Measurements from ENCODE around the gene EPYC. TPM values are rescaled to one million over a fixed set of nuclear protein-coding genes. Genes with fewer than 3 reads are reported as not detected.

Gene EPYC
- polyA plus RNA-seq, 4 donors, result 0.08 TPM; not detected in 3

DNA sequence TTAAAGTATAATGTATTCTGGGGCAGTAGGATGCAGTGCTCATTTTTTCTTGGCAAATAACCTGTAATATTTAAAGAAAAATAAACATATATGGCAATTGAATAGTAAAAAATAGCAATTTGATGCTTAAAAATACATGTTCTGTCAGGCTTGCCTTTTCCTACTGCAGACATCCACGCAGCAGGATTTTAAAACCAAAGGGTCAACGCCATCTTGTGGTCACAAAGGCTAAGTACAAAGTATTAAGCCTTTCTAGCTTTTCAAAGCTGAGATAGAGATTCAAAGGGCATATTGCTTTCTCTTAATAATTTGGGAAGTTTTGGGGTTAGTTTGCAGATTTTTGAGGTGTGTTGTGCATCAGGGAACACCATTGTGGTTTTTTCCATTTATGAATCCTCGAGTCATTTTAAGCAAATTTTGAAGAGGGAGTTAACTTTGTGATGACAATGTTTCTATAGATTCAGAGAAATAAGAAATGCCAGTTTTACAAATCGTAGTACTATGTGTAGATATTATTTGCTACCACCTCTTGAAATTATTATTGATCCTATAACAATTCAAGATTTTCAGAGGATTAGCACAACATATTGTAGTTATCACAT lies 45.1 kb downstream of the EPYC start:
- DNase-seq (ENCODE audit: low read depth in 4 of 4, low spot score in 2 of 4), result peak in 1 of 4 donors; percentile 38

DNA sequence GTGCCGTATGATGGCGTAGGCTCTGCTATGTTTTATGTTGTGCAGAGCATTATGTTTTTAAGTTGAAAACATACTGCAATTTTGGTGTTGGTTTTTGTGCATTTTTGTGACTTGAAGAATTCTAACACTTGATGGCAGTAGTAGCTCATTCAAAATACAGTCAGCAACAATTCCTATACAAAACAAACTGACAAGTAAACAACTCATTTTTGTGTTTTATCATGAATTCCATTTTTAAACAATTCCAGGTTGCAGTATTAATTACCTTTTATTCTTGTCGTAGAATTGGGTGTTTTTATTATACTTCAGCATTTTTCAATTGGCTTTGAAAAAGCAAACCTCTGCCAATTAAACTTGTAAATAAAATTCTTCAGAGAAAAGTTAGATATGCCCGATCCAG lies 45.7 kb downstream of the EPYC start:
- no peak for DNase-seq (ENCODE audit: low read depth in 4 of 4, low spot score in 2 of 4)

GRCh38 chr12:90958347-90958746 lies 46.4 kb downstream of the EPYC start:
- DNase-seq (ENCODE audit: low read depth in 4 of 4, low spot score in 2 of 4), result no peak

GRCh38 chr12:90954921-90955320 lies 49.9 kb downstream of the EPYC start, which contains the start of gene CCER1:
CCER1 (minus strand) TSS chr12:90955176; CDS start chr12:90954742, 434 bp downstream.
- DNase-seq (ENCODE audit: low read depth in 4 of 4, low spot score in 2 of 4), result no peak

DNA sequence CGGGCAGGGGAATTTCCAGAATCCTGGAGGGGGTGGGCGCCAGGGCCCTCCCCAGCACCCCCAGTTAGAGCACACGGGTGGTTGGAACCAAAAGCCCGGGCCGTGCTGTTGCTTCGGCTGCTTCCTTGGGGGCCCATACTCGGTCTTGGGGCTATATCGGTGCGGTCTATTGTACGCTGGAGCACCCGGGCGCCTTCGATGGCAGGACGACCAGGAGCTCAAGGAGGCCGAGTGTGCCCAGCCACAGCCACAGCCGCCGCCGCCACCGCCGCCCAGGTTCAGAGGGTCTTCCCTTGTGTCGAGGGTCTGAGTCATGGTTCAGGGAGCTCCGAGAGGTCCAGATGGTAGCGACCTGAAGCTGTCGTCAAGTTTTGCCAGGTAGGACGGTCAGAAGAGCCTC lies 50.3 kb downstream of the EPYC start:
- no peak for DNase-seq (ENCODE audit: low read depth in 4 of 4, low spot score in 2 of 4)

DNA sequence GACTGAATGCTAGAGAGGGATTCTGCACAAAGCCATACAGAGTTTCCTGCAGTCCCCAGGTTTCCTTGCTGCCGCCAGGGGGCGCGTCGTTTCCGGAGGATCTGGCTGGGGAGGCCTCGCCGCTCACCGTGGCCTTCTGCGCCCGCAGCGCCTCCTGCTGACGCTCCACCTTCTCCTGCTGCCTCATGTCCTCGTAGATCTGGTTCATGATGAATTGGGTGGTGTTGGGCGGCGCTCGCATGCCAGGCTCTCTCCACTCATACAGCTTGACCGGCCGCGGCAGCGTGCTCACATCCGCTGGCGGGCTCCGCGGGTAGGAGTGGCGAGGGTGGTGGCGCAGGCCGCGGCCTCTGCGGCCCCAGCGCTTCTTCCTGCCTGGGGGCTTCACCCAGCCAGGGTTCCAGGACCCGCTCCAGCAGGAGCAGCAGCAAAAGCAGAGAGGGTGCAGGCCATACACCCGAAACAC lies 50.8 kb downstream of the EPYC start:
- DNase-seq (ENCODE audit: low read depth in 4 of 4, low spot score in 2 of 4), result no peak

DNA sequence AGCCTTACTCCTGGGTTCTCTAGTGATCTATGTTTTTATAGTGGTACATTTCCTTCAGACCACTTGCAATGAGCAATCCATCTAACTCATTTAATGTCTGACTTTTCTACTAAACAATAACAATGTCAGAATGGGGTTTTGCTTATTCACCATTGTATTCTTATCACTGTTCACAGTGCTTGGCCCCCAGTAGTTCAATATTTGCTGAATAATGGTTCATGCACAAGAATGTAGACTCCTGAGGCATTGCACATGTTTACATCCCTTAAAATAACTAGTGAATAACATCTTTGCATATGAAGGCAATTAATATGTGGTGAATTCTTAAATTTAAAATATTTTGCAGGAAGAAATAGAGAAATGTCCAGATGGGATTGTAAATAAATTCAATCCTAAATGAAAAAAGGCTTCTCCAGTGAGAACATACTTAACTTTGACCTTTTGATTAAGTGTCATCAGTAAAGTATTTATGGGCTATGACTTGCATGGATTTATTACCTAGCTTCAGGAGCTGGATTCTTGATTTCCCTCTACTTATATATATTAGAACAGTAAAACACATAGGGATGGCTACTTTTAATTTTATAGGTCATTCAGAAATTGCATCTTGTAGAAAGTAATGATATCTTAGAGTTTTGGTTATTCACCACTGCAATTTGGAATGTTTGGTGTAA lies 53.2 kb downstream of the EPYC start:
- no peak for DNase-seq (ENCODE audit: low read depth in 4 of 4, low spot score in 2 of 4)

DNA sequence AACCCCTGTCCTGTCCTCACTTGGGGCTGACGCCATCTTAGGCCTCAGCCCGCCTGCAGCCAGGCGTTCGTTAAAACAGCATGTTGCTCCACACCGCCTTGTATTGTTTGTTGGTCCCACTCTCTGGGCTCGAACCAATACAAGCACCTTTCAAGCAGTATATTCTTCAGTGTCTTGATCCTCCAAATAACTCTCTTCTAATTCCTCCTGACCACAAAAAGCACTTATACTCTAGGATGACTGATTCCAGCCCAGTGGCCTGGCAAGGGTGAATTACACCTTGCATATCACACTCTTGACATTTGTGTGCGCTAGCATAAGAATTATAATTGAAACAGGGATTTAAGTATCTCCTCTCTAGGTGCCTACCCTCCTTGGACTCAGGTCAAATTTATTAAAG lies 56.9 kb downstream of the EPYC start:
- DNase-seq (ENCODE audit: low read depth in 4 of 4, low spot score in 2 of 4), result no peak

- DNase-seq (ENCODE audit: low read depth in 4 of 4, low spot score in 2 of 4), result no peak
These were observed 59.6 kb downstream of the EPYC start for GRCh38 chr12:90945070-90945649.

GRCh38 chr12:90943255-90943654 lies 61.5 kb downstream of the EPYC start:
- no peak for DNase-seq (ENCODE audit: low read depth in 4 of 4, low spot score in 2 of 4)

GRCh38 chr12:90940872-90941499 lies 63.8 kb downstream of the EPYC start:
- DNase-seq (ENCODE audit: low read depth in 4 of 4, low spot score in 2 of 4), result no peak

GRCh38 chr12:90939382-90939781 lies 65.4 kb downstream of the EPYC start:
- no peak for DNase-seq (ENCODE audit: low read depth in 4 of 4, low spot score in 2 of 4)

- no peak for DNase-seq (ENCODE audit: low read depth in 4 of 4, low spot score in 2 of 4)
These were observed 66.3 kb downstream of the EPYC start for GRCh38 chr12:90938451-90938850.

GRCh38 chr12:90937651-90938050 lies 67.1 kb downstream of the EPYC start:
- DNase-seq (ENCODE audit: low read depth in 4 of 4, low spot score in 2 of 4), result no peak

- no peak for DNase-seq (ENCODE audit: low read depth in 4 of 4, low spot score in 2 of 4)
These were observed 68.4 kb downstream of the EPYC start for GRCh38 chr12:90936230-90937005.

DNA sequence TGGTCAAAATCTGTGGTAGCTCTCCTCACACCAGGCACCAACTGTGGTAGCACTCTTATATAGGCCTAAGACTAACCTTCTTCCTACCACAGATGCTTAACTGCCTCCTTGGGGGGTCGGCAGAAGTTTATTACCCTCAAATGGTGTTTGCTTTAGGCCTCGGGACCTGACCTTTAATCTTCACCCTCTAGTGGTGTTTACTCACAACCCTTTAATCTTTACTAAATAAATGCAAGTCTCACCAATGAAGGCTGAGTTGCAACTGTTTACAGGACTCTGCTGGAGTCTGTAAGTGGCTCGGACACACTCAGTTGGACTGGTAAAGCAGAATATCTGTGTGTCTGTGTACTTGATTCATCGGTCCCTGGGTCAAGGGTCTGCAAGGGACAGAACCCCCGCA lies 79.2 kb downstream of the EPYC start:
- DNase-seq (ENCODE audit: low read depth in 4 of 4, low spot score in 2 of 4), result no peak

- DNase-seq (ENCODE audit: low read depth in 4 of 4, low spot score in 2 of 4), result no peak
These were observed 80.4 kb downstream of the EPYC start for GRCh38 chr12:90924406-90924805.

- DNase-seq (ENCODE audit: low read depth in 4 of 4, low spot score in 2 of 4), result no peak
These were observed 82.6 kb downstream of the EPYC start for GRCh38 chr12:90922145-90922627.

DNA sequence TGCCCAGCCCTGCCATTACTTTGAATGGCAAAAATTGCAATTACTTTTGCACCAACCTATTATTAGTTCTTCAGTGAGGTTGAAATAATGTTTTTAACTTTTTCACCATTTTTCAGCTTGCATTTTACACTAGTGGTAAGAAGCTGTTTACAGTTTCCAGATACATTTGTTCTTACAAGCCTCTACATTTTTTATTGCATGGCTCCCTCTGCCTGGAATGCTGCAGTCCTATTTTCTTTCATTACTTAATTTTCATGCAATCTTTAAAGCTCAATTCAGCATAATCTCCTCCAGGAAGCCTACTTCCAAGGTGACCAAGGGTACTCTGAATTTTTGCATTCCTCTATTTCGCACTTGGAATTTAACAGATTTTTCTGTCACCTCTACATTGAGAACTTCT lies 83.2 kb downstream of the EPYC start:
- DNase-seq (ENCODE audit: low read depth in 4 of 4, low spot score in 2 of 4), result no peak

DNA sequence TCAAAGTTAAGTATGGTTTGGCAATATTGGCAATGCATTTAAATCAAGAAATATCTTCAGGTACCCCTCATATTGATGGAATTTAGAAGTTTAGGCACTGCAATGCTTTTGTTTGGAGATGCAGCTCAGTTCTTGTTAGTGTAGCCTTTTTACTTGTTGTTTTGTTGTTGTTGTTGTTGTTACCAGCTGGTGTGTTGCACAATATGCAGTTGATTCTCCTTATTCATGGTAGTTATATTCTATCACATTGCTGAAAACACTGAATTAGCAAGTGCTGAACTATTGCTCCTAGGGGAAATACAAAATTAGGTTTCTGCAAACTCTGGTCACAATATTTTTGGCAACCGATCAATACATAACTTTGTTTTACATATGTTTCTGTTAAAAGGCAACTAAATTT lies 84.5 kb downstream of the EPYC start:
- no peak for DNase-seq (ENCODE audit: low read depth in 4 of 4, low spot score in 2 of 4)

- DNase-seq (ENCODE audit: low read depth in 4 of 4, low spot score in 2 of 4), result no peak
These were observed 87.3 kb downstream of the EPYC start for GRCh38 chr12:90917431-90917830.
